ENCODE results near the gene RELA.

The RELA gene

GRCh38 chr11:65633390-65634108 is 29.2 kb downstream of the RELA start:
- DNase-seq (ENCODE audit: low spot score) = no peak

GRCh38 chr11:65630215-65630614 is 32.5 kb downstream of the RELA start:
- DNase-seq (ENCODE audit: low spot score) = no peak

- DNase-seq (ENCODE audit: low spot score) = no peak
These were observed 33.1 kb downstream of the RELA start for GRCh38 chr11:65629579-65629978.

- DNase-seq (ENCODE audit: low spot score) = no peak
These were observed 35.5 kb downstream of the RELA start for GRCh38 chr11:65627202-65627601.

GRCh38 chr11:65625628-65626342 is 36.9 kb downstream of the RELA start:
- DNase-seq (ENCODE audit: low spot score) = peak; percentile 30

- DNase-seq (ENCODE audit: low spot score) = no peak
These were observed 37.6 kb downstream of the RELA start for GRCh38 chr11:65624931-65625627.

- no peak for DNase-seq (ENCODE audit: low spot score)
These were observed 38.7 kb downstream of the RELA start for GRCh38 chr11:65623852-65624616.

- no peak for DNase-seq (ENCODE audit: low spot score)
These were observed 39.5 kb downstream of the RELA start for GRCh38 chr11:65623177-65623576.

GRCh38 chr11:65622011-65622410 is 40.7 kb downstream of the RELA start:
- DNase-seq (ENCODE audit: low spot score) = no peak

GRCh38 chr11:65621460-65621859 is 41.3 kb downstream of the RELA start:
- no peak for DNase-seq (ENCODE audit: low spot score)

GRCh38 chr11:65620666-65621065 is 42.0 kb downstream of the RELA start:
- no peak for DNase-seq (ENCODE audit: low spot score)

GRCh38 chr11:65619281-65619928 is 43.3 kb downstream of the RELA start:
- no peak for DNase-seq (ENCODE audit: low spot score)

- DNase-seq (ENCODE audit: low spot score) = no peak
These were observed 44.0 kb downstream of the RELA start for GRCh38 chr11:65618763-65619162.

GRCh38 chr11:65617990-65618751 is 44.5 kb downstream of the RELA start:
- no peak for DNase-seq (ENCODE audit: low spot score)

GRCh38 chr11:65617136-65617850 is 45.4 kb downstream of the RELA start:
- DNase-seq (ENCODE audit: low spot score) = no peak

GRCh38 chr11:65616575-65617001 is 46.1 kb downstream of the RELA start:
- DNase-seq (ENCODE audit: low spot score) = peak; percentile 15

GRCh38 chr11:65615950-65616574 is 46.7 kb downstream of the RELA start:
- peak; percentile 37 for DNase-seq (ENCODE audit: low spot score)

- peak; percentile 100 for DNase-seq (ENCODE audit: low spot score)
These were observed 47.3 kb downstream of the RELA start, which contains the start of gene PCNX3 for GRCh38 chr11:65615229-65615949. Gene PCNX3, plus strand, starts transcription at chr11:65615776. Its CDS starts 536 bp downstream, at chr11:65616312.

Measured in kidney tubule cell (primary cell).